Nephron progenitor cell (in vitro differentiated cells): ENCODE data around the gene ERCC1.

Experiments used
- DNase-seq: peaks from one replicate; pipeline ENCODE4 v3.0.0; 2021
- H3K27ac Mint-ChIP-seq: 2 replicates; pipeline ENCODE4 v1.8.0; 2021; ENCODE audit warnings: mild to moderate bottlenecking, moderate library complexity, mixed read lengths
- H3K27me3 Mint-ChIP-seq: 2 replicates; pipeline ENCODE4 v1.8.0; 2021; ENCODE audit warnings: mild to moderate bottlenecking, low read depth, mixed read lengths; ENCODE audit not compliant: poor library complexity
- H3K36me3 Mint-ChIP-seq: 2 replicates; pipeline ENCODE4 v1.8.0; 2021; ENCODE audit warnings: low read depth, mixed read lengths
- H3K4me1 Mint-ChIP-seq: 2 replicates; pipeline ENCODE4 v1.8.0; 2021; ENCODE audit warnings: mixed read lengths
- H3K4me3 Mint-ChIP-seq: 2 replicates; pipeline ENCODE4 v1.8.0; 2021; ENCODE audit warnings: mild to moderate bottlenecking, moderate library complexity, mixed read lengths
- H3K9me3 Mint-ChIP-seq: 2 replicates; pipeline ENCODE4 v1.8.0; 2021; ENCODE audit warnings: mild to moderate bottlenecking, moderate library complexity, mixed read lengths
- TF ChIP-seq, protein P1 (sequence below): fragments of 200-600 bp; sonication (generic); IDR thresholded peaks from 2 replicates; pipeline ENCODE4 v1.5.0; 2021; ENCODE audit warnings: antibody characterized with exemption

Gene ERCC1

DNA sequence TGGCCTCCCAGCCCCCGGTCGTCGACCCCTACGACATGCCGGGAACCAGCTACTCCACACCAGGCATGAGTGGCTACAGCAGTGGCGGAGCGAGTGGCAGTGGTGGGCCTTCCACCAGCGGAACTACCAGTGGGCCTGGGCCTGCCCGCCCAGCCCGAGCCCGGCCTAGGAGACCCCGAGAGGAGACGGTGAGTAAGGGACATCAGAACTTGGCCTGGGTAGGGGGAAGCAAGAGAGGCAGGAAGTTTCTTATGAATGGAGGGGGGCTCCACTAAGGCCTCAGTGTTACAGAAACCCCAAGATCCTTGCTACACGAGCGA is 47.0 kb upstream of the ERCC1 start:
- TF ChIP-seq, protein P1, sequence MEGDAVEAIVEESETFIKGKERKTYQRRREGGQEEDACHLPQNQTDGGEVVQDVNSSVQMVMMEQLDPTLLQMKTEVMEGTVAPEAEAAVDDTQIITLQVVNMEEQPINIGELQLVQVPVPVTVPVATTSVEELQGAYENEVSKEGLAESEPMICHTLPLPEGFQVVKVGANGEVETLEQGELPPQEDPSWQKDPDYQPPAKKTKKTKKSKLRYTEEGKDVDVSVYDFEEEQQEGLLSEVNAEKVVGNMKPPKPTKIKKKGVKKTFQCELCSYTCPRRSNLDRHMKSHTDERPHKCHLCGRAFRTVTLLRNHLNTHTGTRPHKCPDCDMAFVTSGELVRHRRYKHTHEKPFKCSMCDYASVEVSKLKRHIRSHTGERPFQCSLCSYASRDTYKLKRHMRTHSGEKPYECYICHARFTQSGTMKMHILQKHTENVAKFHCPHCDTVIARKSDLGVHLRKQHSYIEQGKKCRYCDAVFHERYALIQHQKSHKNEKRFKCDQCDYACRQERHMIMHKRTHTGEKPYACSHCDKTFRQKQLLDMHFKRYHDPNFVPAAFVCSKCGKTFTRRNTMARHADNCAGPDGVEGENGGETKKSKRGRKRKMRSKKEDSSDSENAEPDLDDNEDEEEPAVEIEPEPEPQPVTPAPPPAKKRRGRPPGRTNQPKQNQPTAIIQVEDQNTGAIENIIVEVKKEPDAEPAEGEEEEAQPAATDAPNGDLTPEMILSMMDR = no peak
- Mint-ChIP-seq H3K27me3 (peaks cover 86% of the 10 kb centered on the region), H3K36me3 (no peaks in the 10 kb centered on the region), H3K4me1 (peaks cover 62% of the 10 kb centered on the region), H3K27ac (no peak overlapping the region), H3K4me3 (peak overlapping the region; percentile 87), H3K9me3 (no peaks in the 10 kb centered on the region)
- DNase-seq = no peak

DNA sequence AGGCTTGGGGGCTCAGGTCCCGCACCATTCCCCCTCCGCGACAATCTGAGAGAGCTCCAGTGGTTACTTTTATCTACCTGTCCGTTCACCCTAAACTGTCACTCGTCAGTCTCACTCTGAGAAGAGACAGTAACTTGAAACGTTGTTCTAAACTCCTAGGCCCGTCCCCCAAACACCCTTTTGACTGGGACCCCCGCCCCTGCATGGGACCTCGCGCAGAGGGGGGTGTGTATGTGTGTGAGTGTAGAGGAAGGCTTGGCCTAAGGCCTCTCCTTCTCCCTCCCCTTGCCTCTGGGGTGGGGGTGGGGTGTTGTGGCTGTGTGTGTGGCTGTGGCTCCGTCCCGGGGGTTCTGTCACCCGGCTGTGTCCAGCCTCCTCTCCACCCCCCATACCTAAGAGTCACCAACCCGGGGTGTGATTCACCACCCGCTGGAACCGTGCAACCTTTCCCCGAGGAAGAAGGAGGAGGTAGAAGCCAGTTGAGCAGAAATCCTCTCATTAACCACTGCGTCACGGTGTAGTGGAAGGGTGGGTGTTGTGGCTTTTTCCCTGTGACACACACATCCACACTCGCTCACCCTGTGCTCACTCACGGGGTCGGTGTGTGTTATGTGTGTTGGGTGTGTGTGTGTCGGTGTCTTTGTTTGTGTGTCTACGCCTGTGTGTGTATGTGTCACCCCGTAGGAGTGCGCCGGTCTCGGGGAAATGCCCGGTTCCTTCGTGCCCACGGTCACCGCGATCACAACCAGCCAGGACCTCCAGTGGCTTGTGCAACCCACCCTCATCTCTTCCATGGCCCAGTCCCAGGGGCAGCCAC is 46.4 kb upstream of the ERCC1 start:
- H3K27ac Mint-ChIP-seq = peak overlapping the region; percentile 99
- peak overlapping the region; percentile 87 for H3K4me3 Mint-ChIP-seq
- peak; percentile 50 for DNase-seq
- H3K27me3 Mint-ChIP-seq = peaks cover 81% of the 10 kb centered on the region
- peaks cover 63% of the 10 kb centered on the region for H3K4me1 Mint-ChIP-seq
- TF ChIP-seq, protein P1 = no peak
- no peaks in the 10 kb centered on the region for H3K9me3 Mint-ChIP-seq
- H3K36me3 Mint-ChIP-seq = no peaks in the 10 kb centered on the region

GRCh38 chr19:45469132-45469944 is 45.6 kb upstream of the ERCC1 start:
- H3K27me3 Mint-ChIP-seq = peaks cover 73% of the 10 kb centered on the region
- TF ChIP-seq, protein P1 = no peak
- no peaks in the 10 kb centered on the region for H3K36me3 Mint-ChIP-seq
- H3K4me1 Mint-ChIP-seq = peaks cover 63% of the 10 kb centered on the region
- H3K27ac Mint-ChIP-seq = peak overlapping the region; percentile 99
- no peaks in the 10 kb centered on the region for H3K9me3 Mint-ChIP-seq
- peak; percentile 92 for DNase-seq
- peak overlapping the region; percentile 87 for H3K4me3 Mint-ChIP-seq

GRCh38 chr19:45468803-45469131 is 45.0 kb upstream of the ERCC1 start:
- H3K27me3 Mint-ChIP-seq = peaks cover 70% of the 10 kb centered on the region
- H3K4me3 Mint-ChIP-seq = peak overlapping the region; percentile 87
- peak overlapping the region; percentile 99 for H3K27ac Mint-ChIP-seq
- DNase-seq = no peak
- TF ChIP-seq, protein P1 = no peak
- peaks cover 57% of the 10 kb centered on the region for H3K4me1 Mint-ChIP-seq
- no peaks in the 10 kb centered on the region for H3K36me3 Mint-ChIP-seq
- no peaks in the 10 kb centered on the region for H3K9me3 Mint-ChIP-seq

- Mint-ChIP-seq H3K27ac (peak overlapping the region; percentile 99), H3K9me3 (no peaks in the 10 kb centered on the region), H3K4me3 (peak overlapping the region; percentile 87), H3K4me1 (peaks cover 52% of the 10 kb centered on the region), H3K36me3 (no peaks in the 10 kb centered on the region), H3K27me3 (peaks cover 70% of the 10 kb centered on the region)
- peak; percentile 49 for DNase-seq
- TF ChIP-seq, protein P1 = no peak
Measured at GRCh38 chr19:45468159-45468651, 44.5 kb upstream of the ERCC1 start.
